SJSA1 (cell line): ENCODE results near the gene PSME3IP1. TPM values are rescaled to one million over a fixed set of nuclear protein-coding genes. Genes with fewer than 3 reads are reported as not detected.

Source experiments
- DNase-seq, 2 experiments: peaks; one replicate each; pipeline ENCODE4 v3.0.0-alpha.2; 2015 to 2020; ENCODE audit warnings: low spot score in 2 of 2, low read depth in 1 of 2
- H3K27ac ChIP-seq: fragments of 250-450 bp; sonication (Bioruptor Pico); 2 replicates; pipeline ENCODE4 v1.5.1; 2020; ENCODE audit warnings: mild to moderate bottlenecking, moderate library complexity
- H3K27me3 ChIP-seq: fragments of 250-450 bp; sonication (Bioruptor Pico); replicated peaks from 2 replicates; pipeline ENCODE4 v1.5.1; 2020; ENCODE audit warnings: mild to moderate bottlenecking, moderate library complexity
- H3K36me3 ChIP-seq: fragments of 250-450 bp; sonication (Bioruptor Pico); 2 replicates; pipeline ENCODE4 v1.5.1; 2020; ENCODE audit warnings: mild to moderate bottlenecking
- H3K4me1 ChIP-seq: fragments of 250-450 bp; sonication (Bioruptor Pico); replicated peaks from 2 replicates; pipeline ENCODE4 v1.6.1; 2021; ENCODE audit warnings: mild to moderate bottlenecking
- H3K4me3 ChIP-seq: fragments of 250-450 bp; sonication (Bioruptor Pico); 2 replicates; pipeline ENCODE4 v1.5.1; 2020; ENCODE audit warnings: mild to moderate bottlenecking
- H3K9me3 ChIP-seq: fragments of 250-450 bp; sonication (Bioruptor Pico); replicated peaks from 2 replicates; pipeline ENCODE4 v1.5.1; 2020; ENCODE audit warnings: mild to moderate bottlenecking
- total RNA-seq: library from RNA; depleted of rRNA; stranded (reverse); fragments of >200 nt; shearing (Covaris generic); gene quantifications from 2 replicates; pipeline ENCODE4 v1.2.3, GENCODE V29; 2014

PSME3IP1 gene
- total RNA-seq, 1 experiment from 2014 or later = 93.1 TPM

DNA sequence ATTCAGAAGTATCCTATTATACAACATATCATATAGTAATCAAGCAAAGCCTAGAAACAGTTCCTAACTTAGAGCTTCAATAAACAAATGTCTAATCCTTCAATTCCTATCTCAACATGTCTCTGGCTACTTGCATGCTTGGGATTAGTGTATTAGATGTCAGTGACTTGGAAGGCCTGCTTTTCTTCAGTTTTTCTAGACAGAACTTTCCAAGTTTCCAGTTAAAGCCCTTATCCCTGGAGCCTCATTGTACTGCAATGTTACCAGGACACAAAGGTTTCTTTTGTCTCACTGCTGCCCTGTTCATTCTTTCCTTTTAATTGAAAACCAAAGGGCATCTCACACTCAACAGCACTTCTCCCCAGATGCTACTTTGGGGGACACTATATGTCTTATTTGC is 16.5 kb downstream of the PSME3IP1 start:
- no peak overlapping the region for H3K4me3 ChIP-seq
- no peaks in the 10 kb centered on the region for H3K9me3 ChIP-seq
- no peak overlapping the region for H3K27ac ChIP-seq
- H3K4me1 ChIP-seq = no peaks in the 10 kb centered on the region
- DNase-seq = no peak
- H3K27me3 ChIP-seq = no peaks in the 10 kb centered on the region
- peaks cover 75% of the 10 kb centered on the region for H3K36me3 ChIP-seq

GRCh38 chr16:57167953-57168352 is 17.9 kb downstream of the PSME3IP1 start:
- no peak overlapping the region for H3K4me3 ChIP-seq
- no peak overlapping the region for H3K27ac ChIP-seq
- no peaks in the 10 kb centered on the region for H3K9me3 ChIP-seq
- no peaks in the 10 kb centered on the region for H3K27me3 ChIP-seq
- peaks cover 82% of the 10 kb centered on the region for H3K36me3 ChIP-seq
- peak in 1 of 2 experiments; percentile 40 for DNase-seq
- no peaks in the 10 kb centered on the region for H3K4me1 ChIP-seq

DNA sequence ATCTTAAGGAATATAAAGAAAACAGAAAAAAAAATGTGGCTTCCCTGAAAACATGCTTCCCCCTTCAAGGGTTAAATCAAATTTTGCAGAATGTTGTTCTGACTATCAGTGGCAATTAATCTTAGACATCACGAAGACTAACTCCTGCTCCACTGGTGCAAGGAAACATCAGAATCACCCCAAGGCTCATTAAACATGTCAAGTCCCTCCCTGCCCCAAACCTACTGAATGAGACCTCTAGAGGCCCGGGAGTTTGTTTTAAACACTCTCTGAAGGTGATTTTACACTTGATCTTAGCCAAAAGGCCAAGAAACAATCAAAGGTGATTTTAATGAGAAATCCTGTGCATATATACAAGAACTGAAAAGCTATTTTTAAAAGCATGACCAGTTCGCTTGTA is 18.3 kb downstream of the PSME3IP1 start:
- peaks cover 82% of the 10 kb centered on the region for H3K36me3 ChIP-seq
- no peak overlapping the region for H3K27ac ChIP-seq
- no peaks in the 10 kb centered on the region for H3K4me1 ChIP-seq
- H3K9me3 ChIP-seq = no peaks in the 10 kb centered on the region
- no peak overlapping the region for H3K4me3 ChIP-seq
- no peak for DNase-seq
- H3K27me3 ChIP-seq = no peaks in the 10 kb centered on the region

DNA sequence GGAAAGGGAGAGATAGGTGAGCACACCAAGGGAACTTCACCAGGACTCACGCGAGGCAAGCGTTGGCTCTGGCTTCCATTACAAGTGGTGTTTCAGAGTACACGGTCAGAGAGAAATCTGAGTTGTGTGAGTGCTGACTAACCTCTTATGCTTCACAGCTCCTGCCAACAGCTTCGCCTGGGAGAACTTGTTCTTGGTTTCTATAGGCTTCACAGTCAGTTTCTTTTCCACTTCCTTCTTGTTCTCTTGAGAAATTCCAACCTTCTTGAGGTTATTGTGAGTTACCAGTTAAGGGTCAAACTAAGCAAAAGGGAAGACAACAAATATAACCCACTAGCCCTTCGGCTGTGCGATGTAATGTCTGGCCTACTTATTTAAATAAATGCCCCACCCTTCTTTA is 18.9 kb downstream of the PSME3IP1 start:
- Histone ChIP-seq H3K27me3 (no peaks in the 10 kb centered on the region), H3K36me3 (peaks cover 82% of the 10 kb centered on the region), H3K9me3 (no peaks in the 10 kb centered on the region), H3K4me3 (no peak overlapping the region), H3K4me1 (no peaks in the 10 kb centered on the region), H3K27ac (no peak overlapping the region)
- no peak for DNase-seq

DNA sequence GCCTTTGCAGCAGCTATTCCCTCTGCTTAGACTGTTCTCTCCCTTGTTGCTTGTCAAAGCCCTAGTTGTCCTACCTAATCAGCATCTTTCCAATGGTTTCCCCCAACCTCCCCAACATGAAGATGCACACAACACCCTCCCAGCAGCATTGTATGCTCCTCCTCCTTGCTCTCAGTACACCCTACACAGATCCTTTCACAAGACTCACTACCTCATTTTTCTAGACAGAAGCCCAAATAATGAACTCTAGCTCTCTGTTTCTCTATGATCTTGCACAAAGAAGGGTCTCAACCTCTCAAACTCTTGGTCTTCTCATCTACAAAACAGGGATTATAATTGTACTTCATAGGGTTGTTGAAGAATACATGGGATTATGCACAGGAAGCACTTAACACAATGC is 19.4 kb downstream of the PSME3IP1 start:
- H3K9me3 ChIP-seq = no peaks in the 10 kb centered on the region
- H3K27ac ChIP-seq = no peak overlapping the region
- no peak overlapping the region for H3K4me3 ChIP-seq
- peaks cover 79% of the 10 kb centered on the region for H3K36me3 ChIP-seq
- H3K4me1 ChIP-seq = no peaks in the 10 kb centered on the region
- no peaks in the 10 kb centered on the region for H3K27me3 ChIP-seq
- DNase-seq = no peak

GRCh38 chr16:57165938-57166337 is 19.9 kb downstream of the PSME3IP1 start:
- no peak overlapping the region for H3K27ac ChIP-seq
- H3K27me3 ChIP-seq = no peaks in the 10 kb centered on the region
- no peaks in the 10 kb centered on the region for H3K4me1 ChIP-seq
- no peaks in the 10 kb centered on the region for H3K9me3 ChIP-seq
- H3K36me3 ChIP-seq = peaks cover 78% of the 10 kb centered on the region
- no peak overlapping the region for H3K4me3 ChIP-seq
- DNase-seq = no peak

DNA sequence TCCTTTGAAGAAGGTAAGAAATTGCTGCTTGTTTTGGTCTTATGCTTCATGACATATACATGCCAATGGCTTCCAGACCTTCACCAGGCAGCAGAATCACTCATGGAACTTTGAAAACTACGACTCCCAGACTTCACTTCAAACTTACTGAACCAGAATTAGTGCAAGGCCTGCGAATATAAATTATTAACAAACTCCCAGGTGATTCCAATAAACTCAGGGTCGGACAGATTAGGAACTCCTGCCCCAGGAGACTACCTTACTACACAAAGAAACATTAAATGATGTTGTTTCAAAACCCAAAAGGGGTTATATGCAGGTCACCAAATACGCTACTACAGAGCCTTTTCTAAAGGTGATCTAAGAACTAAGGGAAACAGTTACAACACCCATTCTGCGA is 20.4 kb downstream of the PSME3IP1 start:
- no peak for DNase-seq
- H3K9me3 ChIP-seq = no peaks in the 10 kb centered on the region
- no peak overlapping the region for H3K27ac ChIP-seq
- H3K4me1 ChIP-seq = no peaks in the 10 kb centered on the region
- peaks cover 78% of the 10 kb centered on the region for H3K36me3 ChIP-seq
- H3K27me3 ChIP-seq = no peaks in the 10 kb centered on the region
- no peak overlapping the region for H3K4me3 ChIP-seq

GRCh38 chr16:57163842-57164241 is 22.0 kb downstream of the PSME3IP1 start:
- no peaks in the 10 kb centered on the region for H3K9me3 ChIP-seq
- H3K4me1 ChIP-seq = no peaks in the 10 kb centered on the region
- no peaks in the 10 kb centered on the region for H3K27me3 ChIP-seq
- H3K27ac ChIP-seq = no peak overlapping the region
- no peak overlapping the region for H3K4me3 ChIP-seq
- DNase-seq = no peak
- peaks cover 74% of the 10 kb centered on the region for H3K36me3 ChIP-seq

DNA sequence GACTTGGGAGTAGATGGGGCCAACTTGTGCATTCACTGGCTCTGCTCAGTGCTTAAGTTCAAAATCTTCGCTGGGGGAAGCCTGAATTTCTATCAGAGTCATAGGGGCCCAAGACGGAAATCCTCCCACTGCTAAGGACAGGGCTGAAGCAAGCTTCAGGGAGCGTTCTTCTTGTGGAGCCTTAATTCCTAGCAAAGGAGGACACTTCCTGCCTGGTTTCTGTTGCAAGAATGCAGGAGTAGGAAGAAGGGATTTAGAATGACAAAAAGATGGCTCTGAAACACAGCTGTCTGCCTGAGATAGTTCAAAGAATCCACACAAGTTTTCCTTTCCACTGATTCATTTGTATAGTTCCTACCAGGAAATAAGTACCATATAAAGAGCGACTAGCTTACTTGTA is 26.4 kb downstream of the PSME3IP1 start:
- H3K27ac ChIP-seq = no peak overlapping the region
- DNase-seq = no peak
- H3K27me3 ChIP-seq = no peaks in the 10 kb centered on the region
- H3K4me3 ChIP-seq = no peak overlapping the region
- peaks cover 80% of the 10 kb centered on the region for H3K36me3 ChIP-seq
- no peaks in the 10 kb centered on the region; the same call in 1 of the 2 replicates for H3K4me1 ChIP-seq
- no peaks in the 10 kb centered on the region for H3K9me3 ChIP-seq

- no peaks in the 10 kb centered on the region for H3K27me3 ChIP-seq
- DNase-seq = no peak
- no peaks in the 10 kb centered on the region; the same call in 1 of the 2 replicates for H3K4me1 ChIP-seq
- peaks cover 74% of the 10 kb centered on the region for H3K36me3 ChIP-seq
- no peak overlapping the region for H3K4me3 ChIP-seq
- no peak overlapping the region for H3K27ac ChIP-seq
- no peaks in the 10 kb centered on the region for H3K9me3 ChIP-seq
These were observed 28.3 kb downstream of the PSME3IP1 start for GRCh38 chr16:57157533-57157932.

DNA sequence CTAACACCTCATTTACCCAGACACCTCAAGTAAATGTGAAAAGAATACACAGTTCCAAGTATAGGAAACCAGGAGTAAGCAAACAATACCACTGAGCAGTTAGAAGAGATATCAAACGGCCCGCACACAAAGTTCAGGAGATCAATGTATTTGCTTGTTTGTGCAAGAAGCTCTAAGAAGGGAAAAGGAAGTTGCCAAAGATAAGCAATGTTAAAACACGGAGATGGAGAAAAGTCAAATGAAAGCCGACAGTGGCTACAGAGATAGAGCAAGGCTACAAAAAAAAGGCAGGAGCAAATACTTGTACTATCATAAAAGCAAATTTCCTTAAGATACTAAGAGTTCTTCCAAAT is 29.5 kb downstream of the PSME3IP1 start:
- peaks cover 74% of the 10 kb centered on the region for H3K36me3 ChIP-seq
- H3K27me3 ChIP-seq = no peaks in the 10 kb centered on the region
- H3K9me3 ChIP-seq = no peaks in the 10 kb centered on the region
- DNase-seq = no peak
- H3K4me3 ChIP-seq = no peak overlapping the region
- no peak overlapping the region for H3K27ac ChIP-seq
- H3K4me1 ChIP-seq = no peaks in the 10 kb centered on the region; the same call in 1 of the 2 replicates

DNA sequence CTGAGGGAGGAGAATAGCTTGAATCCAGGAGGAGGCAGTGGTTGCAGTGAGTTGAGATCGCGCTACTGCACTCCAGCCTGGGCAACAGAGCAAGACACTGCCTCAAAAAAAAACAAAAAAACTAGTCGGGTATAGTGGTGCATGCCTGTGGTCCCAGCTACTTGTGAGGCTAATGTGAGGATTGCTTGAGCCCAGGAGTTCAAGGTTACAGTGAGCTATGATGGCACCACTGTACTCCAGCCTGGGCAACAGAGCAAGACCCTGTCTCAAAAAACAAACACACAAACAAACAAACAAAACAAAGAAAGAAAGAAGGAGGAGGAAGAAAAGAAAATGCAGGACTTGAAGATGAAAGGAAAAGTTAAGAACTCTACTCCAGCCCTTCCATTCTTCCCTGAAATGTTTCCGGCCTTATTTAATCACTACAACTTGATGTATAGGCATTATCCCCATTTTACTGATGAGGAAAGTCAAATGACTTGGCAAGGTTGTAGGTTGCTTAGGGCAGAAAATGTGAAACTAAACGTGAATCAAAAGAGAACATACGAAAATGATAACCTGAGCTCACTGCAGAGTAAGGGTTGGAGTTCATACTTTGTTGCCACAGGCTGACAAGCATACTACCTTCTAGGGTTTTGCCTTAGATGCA is 30.0 kb downstream of the PSME3IP1 start:
- H3K9me3 ChIP-seq = no peaks in the 10 kb centered on the region

DNA sequence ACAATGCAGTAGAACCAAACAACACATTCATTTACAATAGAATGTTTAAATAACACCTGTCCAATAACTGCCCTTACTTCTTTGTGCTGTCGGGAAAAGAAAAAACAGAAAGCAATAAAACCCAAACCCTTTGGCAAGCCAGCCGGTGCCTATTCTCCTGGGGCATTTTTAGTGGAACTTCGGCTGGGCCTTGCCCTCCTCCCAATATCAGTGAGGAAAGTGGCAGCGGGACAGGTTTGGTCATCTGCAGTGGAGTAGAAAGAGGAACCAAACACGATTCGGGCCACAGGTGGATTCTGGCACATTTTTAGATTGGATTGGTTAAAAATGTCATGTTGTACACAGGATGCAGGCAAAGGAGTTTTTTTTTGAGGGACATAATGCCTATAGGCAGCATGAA is 32.0 kb downstream of the PSME3IP1 start:
- Histone ChIP-seq H3K4me3 (no peak overlapping the region), H3K27ac (no peak overlapping the region), H3K27me3 (no peaks in the 10 kb centered on the region), H3K36me3 (peaks cover 57% of the 10 kb centered on the region), H3K4me1 (no peaks in the 10 kb centered on the region; the same call in 1 of the 2 replicates), H3K9me3 (no peaks in the 10 kb centered on the region)
- DNase-seq = no peak

More for the DNA sequence above, 30.0 kb downstream of the PSME3IP1 start:
- Histone ChIP-seq H3K4me3 (no peak overlapping the region), H3K4me1 (no peaks in the 10 kb centered on the region; the same call in 1 of the 2 replicates), H3K27me3 (no peaks in the 10 kb centered on the region), H3K36me3 (peaks cover 69% of the 10 kb centered on the region), H3K27ac (no peak overlapping the region)
- DNase-seq = no peak

- H3K27ac ChIP-seq = no peak overlapping the region
- DNase-seq = no peak
- H3K4me1 ChIP-seq = peaks cover 12% of the 10 kb centered on the region
- H3K27me3 ChIP-seq = no peaks in the 10 kb centered on the region
- H3K9me3 ChIP-seq = no peaks in the 10 kb centered on the region
- no peak overlapping the region for H3K4me3 ChIP-seq
- H3K36me3 ChIP-seq = peaks cover 43% of the 10 kb centered on the region
These were observed 33.4 kb downstream of the PSME3IP1 start for GRCh38 chr16:57152096-57153093.
